ENCODE data around the gene SETD1B. TPM values are rescaled to one million over a fixed set of nuclear protein-coding genes. Genes with fewer than 3 reads are reported as not detected.

Gene SETD1B
- total and polyA plus RNA-seq, 11 donors, result 6.2 to 17.0 (median 9.3) TPM

DNA sequence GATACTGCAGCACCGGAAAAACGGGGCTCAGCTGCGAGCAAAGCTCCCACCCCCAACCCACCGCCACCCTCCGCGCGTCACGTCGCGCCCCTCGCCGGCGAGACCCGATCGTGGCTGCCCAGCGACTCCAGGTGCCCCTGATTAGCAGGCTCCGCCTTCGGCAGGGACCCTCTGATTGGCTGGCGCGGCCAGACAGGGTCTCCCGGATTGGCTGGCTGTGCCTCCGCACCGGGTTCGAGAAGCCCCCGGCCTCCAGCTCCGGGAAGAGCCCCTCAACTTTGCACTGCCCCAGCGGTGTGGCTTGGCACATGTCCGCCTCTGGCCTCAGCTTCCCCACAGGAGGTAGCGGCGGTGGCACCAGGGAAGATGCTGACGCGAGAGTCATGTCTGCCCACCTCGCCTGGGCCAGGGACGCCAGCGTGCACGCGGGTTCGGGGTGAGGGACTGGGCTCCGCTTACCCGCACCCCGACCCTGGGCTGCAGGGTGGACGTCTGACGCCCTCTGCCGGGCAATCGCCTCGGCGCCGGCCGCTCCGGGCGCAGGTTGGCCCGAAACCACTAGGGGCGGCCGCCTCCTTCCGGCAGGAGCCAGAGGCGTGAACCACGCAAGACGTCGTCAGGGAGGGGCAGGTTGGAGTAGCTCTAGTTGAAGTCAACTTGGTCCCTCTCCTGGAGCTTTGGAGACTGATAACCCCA is 9.8 kb upstream of the SETD1B start:
- Histone ChIP-seq H3K9me3 (no peaks in the 10 kb centered on the region), H3K27me3 (no peaks in the 10 kb centered on the region), H3K36me3 (peaks cover 0 to 30% (median 7%) of the 10 kb centered on the region in 9 donors), H3K4me3 (peak overlapping the region; percentile 37 to 75 (median 56)), H3K4me1 (peaks cover 17 to 88% (median 65%) of the 10 kb centered on the region in 12 donors), H3K27ac (peak overlapping the region in 11 of 12 donors; percentile 61 to 100 (median 100))
- WGBS, 4 donors, result 0 to 1% (median 0%) methylated on average over 4 to 59 of the region's 59 CpGs
- no peak for TF ChIP-seq POLR2A (IDR thresholded peaks at IDR 0.05)
- TF ChIP-seq, protein P1, sequence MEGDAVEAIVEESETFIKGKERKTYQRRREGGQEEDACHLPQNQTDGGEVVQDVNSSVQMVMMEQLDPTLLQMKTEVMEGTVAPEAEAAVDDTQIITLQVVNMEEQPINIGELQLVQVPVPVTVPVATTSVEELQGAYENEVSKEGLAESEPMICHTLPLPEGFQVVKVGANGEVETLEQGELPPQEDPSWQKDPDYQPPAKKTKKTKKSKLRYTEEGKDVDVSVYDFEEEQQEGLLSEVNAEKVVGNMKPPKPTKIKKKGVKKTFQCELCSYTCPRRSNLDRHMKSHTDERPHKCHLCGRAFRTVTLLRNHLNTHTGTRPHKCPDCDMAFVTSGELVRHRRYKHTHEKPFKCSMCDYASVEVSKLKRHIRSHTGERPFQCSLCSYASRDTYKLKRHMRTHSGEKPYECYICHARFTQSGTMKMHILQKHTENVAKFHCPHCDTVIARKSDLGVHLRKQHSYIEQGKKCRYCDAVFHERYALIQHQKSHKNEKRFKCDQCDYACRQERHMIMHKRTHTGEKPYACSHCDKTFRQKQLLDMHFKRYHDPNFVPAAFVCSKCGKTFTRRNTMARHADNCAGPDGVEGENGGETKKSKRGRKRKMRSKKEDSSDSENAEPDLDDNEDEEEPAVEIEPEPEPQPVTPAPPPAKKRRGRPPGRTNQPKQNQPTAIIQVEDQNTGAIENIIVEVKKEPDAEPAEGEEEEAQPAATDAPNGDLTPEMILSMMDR (IDR thresholded peaks at IDR 0.05), result peak; percentile 98 to 100 (median 99)
- peak; percentile 88 to 96 (median 94) for DNase-seq
- peak; percentile 42 to 67 (median 62) for ATAC-seq
- intact Hi-C loops (cut with DNase I), result loop anchor here (1.0 to 5.0 kb wide), 11 partner anchors 17 to 102 kb away; partner anchors contain the start of gene PSMD9 (in 5 of the 10)

DNA sequence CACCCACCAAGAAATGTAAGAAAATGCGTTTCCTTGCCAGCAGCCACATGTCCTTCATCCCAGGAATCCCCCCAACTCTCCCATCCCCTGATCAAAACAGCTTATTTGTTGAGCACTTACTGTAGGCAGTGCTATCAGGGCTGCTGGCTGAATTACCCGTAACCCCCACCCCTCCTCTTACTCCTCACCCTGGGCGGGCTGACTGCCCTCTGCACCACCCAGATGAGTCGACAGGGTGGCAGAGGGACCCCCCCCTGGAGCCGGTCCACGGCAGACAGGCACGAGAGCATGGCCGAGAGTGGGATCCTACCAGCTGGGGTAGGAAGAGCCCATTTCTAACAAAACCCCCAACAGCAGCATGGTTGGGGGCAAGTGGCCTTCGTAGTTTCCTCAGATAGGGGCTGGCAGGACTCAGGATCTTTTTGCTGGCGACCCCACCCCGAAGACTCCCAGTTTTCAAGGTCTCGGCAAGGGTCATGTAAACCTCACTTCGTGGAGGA is 9.2 kb upstream of the SETD1B start:
- 0 to 3% (median 2%) methylated on average over 11 to 13 of the region's 13 CpGs for WGBS, 4 donors
- intact Hi-C loops (cut with DNase I), result loop anchor here (1.0 to 5.0 kb wide), 12 partner anchors 17 to 102 kb away; partner anchors contain the start of gene PSMD9 (in 8 of the 10)
- peak overlapping the region in 10 of 12 donors; percentile 6 to 75 (median 58) for H3K4me3 ChIP-seq

DNA sequence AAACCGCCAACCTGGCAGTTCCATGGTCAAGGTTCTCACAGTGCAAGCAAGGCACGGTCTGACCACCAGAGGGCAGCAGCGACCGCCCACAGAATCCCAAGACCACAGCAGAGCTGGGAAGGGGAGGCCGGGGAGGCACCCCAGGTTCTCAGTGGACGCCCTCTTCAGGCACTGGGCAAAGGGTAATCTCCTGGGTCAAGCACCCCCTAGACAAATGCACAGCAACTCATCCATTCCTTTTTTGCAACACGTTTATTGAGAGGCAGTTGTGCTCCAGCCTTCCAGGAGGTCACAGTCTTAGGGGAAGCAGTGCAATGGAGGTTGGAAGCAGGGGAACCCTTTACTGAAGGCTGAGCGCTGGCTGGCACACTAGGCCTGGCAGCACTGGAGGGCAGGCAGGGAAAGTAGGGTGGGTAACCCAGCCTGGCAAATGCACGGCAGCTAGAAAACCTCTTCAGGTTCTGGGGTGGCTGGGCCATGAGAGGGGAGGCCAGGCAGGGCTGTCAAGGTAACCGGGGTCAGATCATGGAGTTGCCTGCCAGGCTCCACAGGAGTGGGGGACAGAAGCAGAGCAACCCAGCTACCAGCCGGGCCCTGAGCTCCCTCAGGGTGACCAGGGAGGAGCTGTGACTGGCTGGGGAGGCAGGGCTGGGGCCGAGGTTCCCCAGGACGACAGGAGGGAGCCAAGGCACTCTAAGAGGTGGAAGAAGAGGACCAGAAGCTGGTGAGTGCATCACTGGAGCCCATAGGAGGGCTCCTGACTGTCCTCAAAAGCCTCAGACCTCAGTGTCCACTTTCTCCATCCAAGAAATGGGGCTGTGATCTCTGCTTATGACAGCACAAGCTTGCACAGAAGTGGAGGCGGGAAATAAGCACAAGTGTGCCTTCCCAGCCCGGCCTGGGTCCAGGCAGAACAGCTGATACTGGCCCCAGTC is 8.5 kb upstream of the SETD1B start:
- Histone ChIP-seq H3K36me3 (peaks cover 0 to 32% (median 7%) of the 10 kb centered on the region in 9 donors), H3K4me3 (peak overlapping the region in 8 of 12 donors; percentile 52 to 75 (median 58)), H3K27ac (peak overlapping the region; percentile 31 to 100 (median 100)), H3K9me3 (no peaks in the 10 kb centered on the region), H3K4me1 (peaks cover 20 to 80% (median 63%) of the 10 kb centered on the region in 12 donors), H3K27me3 (no peaks in the 10 kb centered on the region)
- intact Hi-C loops (cut with DNase I), result loop anchor here (1.0 to 5.0 kb wide), 7 partner anchors 16 to 98 kb away; partner anchors contain the start of gene PSMD9 (in 7 of the 10)
- 26 to 32% (median 31%) methylated on average over 14 to 15 of the region's 15 CpGs for WGBS, 4 donors
- TF ChIP-seq, protein P1 (IDR thresholded peaks at IDR 0.05), result peak; percentile 92 to 98 (median 96)
- TF ChIP-seq POLR2A (IDR thresholded peaks at IDR 0.05), result no peak
- DNase-seq (peak; percentile 85 to 94 (median 89)), ATAC-seq (peak; percentile 31 to 53 (median 32))

More for the DNA sequence above, 9.2 kb upstream of the SETD1B start:
- ATAC-seq (peak in 3 of 4 donors; percentile 0 to 1 (median 0)), DNase-seq (peak in 3 of 5 donors; percentile 45 to 76 (median 54))
- H3K27ac ChIP-seq, result peak overlapping the region in 11 of 12 donors; percentile 61 to 100 (median 100)
- H3K9me3 ChIP-seq, result no peaks in the 10 kb centered on the region
- TF ChIP-seq, protein P1 (IDR thresholded peaks at IDR 0.05), result no peak
- no peak for TF ChIP-seq POLR2A (IDR thresholded peaks at IDR 0.05)
- peaks cover 0 to 32% (median 7%) of the 10 kb centered on the region in 9 donors for H3K36me3 ChIP-seq
- H3K4me1 ChIP-seq, result peaks cover 20 to 87% (median 66%) of the 10 kb centered on the region in 12 donors
- H3K27me3 ChIP-seq, result no peaks in the 10 kb centered on the region

Data from heart left ventricle (tissue), 16 donors.